Measurements from ENCODE around the gene PXYLP1. TPM values are rescaled to one million over a fixed set of nuclear protein-coding genes. Genes with fewer than 3 reads are reported as not detected.

The PXYLP1 gene
- total and polyA plus RNA-seq, 8 donors = 11.6 to 35.3 (median 28.3) TPM

GRCh38 chr3:141316851-141317250 lies 85.2 kb downstream of the PXYLP1 start:
- Histone ChIP-seq H3K4me3 (no peak overlapping the region), H3K36me3 (no peaks in the 10 kb centered on the region), H3K9me3 (no peaks in the 10 kb centered on the region), H3K27ac (no peak overlapping the region), H3K4me1 (peaks cover 9 to 12% of the 10 kb centered on the region in 2 donors), H3K27me3 (no peaks in the 10 kb centered on the region)
- no peak for DNase-seq
- ATAC-seq = no peak
- intact Hi-C loops (cut with DNase I) = no loop called here
- no peak for TF ChIP-seq CTCF (IDR thresholded peaks at IDR 0.05)

GRCh38 chr3:141320399-141321108 lies 88.9 kb downstream of the PXYLP1 start:
- no peaks in the 10 kb centered on the region for H3K27me3 ChIP-seq
- H3K4me1 ChIP-seq = peaks cover 0 to 7% of the 10 kb centered on the region in 2 donors
- no peak overlapping the region for H3K4me3 ChIP-seq
- no peak overlapping the region for H3K27ac ChIP-seq
- ATAC-seq (peak; percentile 44), DNase-seq (no peak)
- TF ChIP-seq CTCF (IDR thresholded peaks at IDR 0.05) = no peak
- H3K36me3 ChIP-seq = no peaks in the 10 kb centered on the region
- intact Hi-C loops (cut with DNase I) = no loop called here
- H3K9me3 ChIP-seq = no peaks in the 10 kb centered on the region

GRCh38 chr3:141321109-141321497 lies 89.5 kb downstream of the PXYLP1 start:
- Histone ChIP-seq H3K27me3 (no peaks in the 10 kb centered on the region), H3K36me3 (no peaks in the 10 kb centered on the region), H3K4me3 (no peak overlapping the region), H3K9me3 (no peaks in the 10 kb centered on the region), H3K27ac (no peak overlapping the region), H3K4me1 (peaks cover 0 to 7% of the 10 kb centered on the region in 2 donors)
- TF ChIP-seq CTCF (IDR thresholded peaks at IDR 0.05) = no peak
- no peak for DNase-seq
- intact Hi-C loops (cut with DNase I) = no loop called here
- ATAC-seq = peak; percentile 87

- H3K27ac ChIP-seq = no peak overlapping the region
- TF ChIP-seq CTCF (IDR thresholded peaks at IDR 0.05) = no peak
- ATAC-seq = no peak
- no peaks in the 10 kb centered on the region for H3K27me3 ChIP-seq
- no peaks in the 10 kb centered on the region for H3K9me3 ChIP-seq
- DNase-seq = no peak
- no peaks in the 10 kb centered on the region for H3K36me3 ChIP-seq
- H3K4me3 ChIP-seq = no peak overlapping the region
- H3K4me1 ChIP-seq = peaks cover 0 to 7% of the 10 kb centered on the region in 2 donors
- intact Hi-C loops (cut with DNase I) = no loop called here
Measured at GRCh38 chr3:141323936-141324704, 92.5 kb downstream of the PXYLP1 start.

GRCh38 chr3:141326123-141326522 lies 94.5 kb downstream of the PXYLP1 start:
- ATAC-seq = no peak
- Histone ChIP-seq H3K9me3 (no peaks in the 10 kb centered on the region), H3K4me3 (no peak overlapping the region), H3K27me3 (no peaks in the 10 kb centered on the region), H3K36me3 (no peaks in the 10 kb centered on the region), H3K4me1 (no peaks in the 10 kb centered on the region), H3K27ac (no peak overlapping the region)
- no peak for TF ChIP-seq CTCF (IDR thresholded peaks at IDR 0.05)
- intact Hi-C loops (cut with DNase I) = no loop called here
- no peak for DNase-seq
